HG02588 (cell line): ENCODE results near the gene CTSL.
"Not testable (repeated sequence)": the region's sequence is repeated elsewhere in the genome, so short reads cannot be mapped to it uniquely, and the experiment has no call there.

Experiments
- ATAC-seq: cut with Tn5 transposase; IDR thresholded peaks from one replicate; pipeline ENCODE4 v1.9.1; 2021; ENCODE audit warnings: mild to moderate bottlenecking, moderate library complexity; ENCODE audit not compliant: unreplicated experiment

CTSL gene

DNA sequence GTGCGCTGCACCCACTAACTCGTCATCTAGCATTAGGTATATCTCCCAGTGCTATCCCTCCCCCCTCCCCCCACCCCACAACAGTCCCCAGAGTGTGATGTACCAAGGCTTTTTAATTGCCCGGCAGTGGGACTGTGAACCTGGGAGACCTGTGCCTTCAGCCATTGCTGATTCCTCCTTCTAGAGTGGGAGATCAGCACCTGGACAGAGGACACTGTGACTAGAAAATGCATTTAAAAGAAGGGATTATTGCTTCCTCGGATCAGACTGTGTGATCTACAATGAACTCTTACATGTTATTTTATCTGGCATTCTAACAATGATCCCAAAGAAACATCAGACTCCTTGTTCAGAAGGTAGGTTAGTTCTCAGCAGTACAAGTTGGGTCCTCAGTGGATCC is 25.9 kb downstream of the CTSL start:
- ATAC-seq, result no peak

DNA sequence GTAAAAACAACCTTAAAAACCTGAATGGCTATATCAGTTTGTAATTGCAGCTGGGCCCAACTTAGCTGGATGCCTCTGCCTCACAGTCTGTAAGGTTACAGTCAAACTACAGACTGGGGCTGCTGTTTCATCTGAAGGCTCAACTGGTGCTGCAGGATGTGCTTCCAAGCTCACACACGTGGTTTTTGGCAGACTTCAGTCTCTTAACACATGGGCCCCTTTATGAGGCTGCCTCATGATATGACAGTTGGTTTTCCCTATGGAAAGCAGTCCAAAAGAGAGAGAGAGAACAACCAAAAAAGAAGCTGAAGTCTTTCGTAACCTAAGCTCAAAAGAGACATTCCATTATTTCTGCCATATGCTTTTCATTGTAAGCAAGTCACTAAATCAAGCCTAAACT is 27.4 kb downstream of the CTSL start:
- ATAC-seq, result no peak

- ATAC-seq, result not testable (repeated sequence)
Observed at GRCh38 chr9:87758330-87758729, 32.4 kb downstream of the CTSL start.

DNA sequence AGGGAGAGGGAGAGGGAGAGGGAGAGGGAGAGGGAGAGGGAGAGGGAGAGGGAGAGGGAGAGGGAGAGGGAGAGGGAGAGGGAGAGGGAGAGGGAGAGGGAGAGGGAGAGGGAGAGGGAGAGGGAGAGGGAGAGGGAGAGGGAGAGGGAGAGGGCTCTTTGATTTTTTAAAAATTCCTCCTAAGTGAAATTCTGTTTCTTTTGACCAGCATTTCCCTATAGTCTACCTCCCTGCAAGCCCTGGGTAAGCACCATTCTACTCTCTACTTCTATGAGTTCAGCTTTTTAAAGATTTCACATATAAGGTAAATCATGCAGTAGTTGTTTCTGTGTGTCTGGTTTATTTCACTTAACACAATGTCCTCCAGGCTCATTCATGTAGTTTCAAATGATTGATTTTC is 34.1 kb downstream of the CTSL start:
- not testable (repeated sequence) for ATAC-seq

GRCh38 chr9:87760529-87760928 is 34.6 kb downstream of the CTSL start:
- ATAC-seq, result no peak

GRCh38 chr9:87763286-87763685 is 37.4 kb downstream of the CTSL start:
- ATAC-seq, result no peak

- no peak for ATAC-seq
Observed at GRCh38 chr9:87765521-87765920, 39.6 kb downstream of the CTSL start.

DNA sequence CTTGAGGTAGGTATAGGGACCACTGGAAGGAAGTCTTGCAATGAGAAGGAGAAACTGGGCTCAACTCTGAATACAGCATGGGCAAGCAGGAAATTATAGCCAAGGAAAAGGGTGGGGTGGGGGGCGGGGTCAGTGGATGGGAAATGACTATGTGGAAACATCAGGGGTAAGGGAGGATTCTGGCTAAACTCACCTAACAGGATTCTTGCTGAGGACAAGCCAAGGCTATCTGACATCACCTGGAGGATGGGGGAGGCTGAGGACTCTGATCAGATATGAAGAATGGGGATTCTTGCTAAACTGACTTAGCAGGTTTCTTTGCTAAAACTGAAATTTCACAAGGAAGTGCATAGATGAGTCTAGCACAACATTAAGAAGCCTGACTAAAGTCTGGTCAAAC is 40.8 kb downstream of the CTSL start:
- no peak for ATAC-seq

- ATAC-seq, result no peak
Observed at GRCh38 chr9:87770616-87771315, 44.8 kb downstream of the CTSL start.

DNA sequence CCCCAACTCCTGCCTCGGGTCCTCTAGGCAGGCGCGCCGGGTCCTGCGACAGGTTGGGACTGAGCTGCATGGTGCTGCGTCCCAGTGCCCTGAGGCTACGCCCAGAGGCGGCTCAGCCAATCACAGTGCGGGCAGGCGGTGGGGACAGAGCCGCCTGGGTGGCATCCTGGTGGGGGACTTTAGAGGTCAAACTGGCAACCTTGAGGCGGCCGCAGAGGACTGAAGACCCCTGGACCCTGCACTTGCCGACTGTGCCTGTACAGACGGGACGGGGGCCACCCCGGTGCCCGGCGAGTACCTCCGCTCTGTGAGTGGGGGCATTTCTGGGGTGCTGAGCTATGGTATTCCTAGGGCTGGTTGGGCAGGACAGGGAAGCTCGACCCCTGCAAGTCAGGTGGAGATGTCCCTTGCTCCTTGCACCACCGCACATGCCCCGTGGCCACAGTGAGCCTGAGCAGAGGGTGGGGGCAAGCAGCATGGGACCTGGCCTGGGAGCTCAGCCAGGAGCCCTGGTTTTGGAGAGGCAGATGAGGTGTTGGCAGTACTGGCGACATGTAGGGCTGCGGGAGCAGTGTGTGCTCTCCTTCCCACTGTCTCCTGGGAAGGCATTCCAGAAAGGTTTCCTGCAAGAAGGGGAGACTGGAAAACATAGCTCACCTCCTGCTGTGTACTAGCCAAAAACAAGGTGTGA is 45.5 kb downstream of the CTSL start:
- no peak for ATAC-seq

DNA sequence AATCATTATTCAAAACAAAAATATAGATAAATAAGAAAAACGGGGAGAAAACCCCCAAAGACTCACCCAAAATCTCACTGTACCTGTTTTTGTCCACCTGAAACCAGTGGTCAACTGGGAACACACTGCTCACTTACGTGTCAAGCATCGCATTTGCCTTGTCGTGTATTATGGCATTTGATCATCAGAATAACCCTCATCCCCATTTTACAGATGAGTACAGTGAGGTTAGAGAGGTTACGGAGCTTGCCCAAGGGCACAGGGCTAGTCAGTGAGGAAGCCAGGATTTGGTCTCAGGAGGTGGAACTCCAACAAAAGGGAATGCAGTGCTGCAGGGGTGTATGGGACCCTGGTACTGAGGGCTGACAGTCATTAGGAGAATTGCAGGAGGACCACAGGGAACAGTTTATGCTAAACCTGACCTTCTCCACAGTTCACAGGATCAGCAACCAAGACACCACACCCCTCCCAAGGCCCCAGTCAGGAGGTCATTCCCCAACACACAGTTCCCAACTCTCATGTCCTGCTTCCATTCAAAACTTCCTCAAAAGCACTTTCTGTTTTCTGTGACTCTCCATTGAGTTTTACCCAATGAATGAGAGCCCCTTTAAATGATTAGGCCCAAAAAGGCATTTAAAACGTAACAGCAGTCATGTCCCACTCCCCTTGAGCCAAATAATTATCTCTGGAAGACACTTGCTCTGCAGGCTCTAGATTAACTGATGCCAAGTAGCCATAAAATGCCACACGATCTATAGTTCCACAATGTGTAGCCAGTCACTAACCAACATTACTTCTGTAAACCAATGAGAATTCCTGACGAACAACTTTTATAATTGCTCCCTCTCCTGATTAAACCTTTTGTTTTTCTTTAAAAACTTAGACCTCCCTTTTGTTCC is 50.8 kb downstream of the CTSL start:
- ATAC-seq, result no peak

GRCh38 chr9:87778996-87779395 is 53.1 kb downstream of the CTSL start:
- ATAC-seq, result no peak
